Raji (cell line): ENCODE measurements around the gene ZNF414.

Source experiments
- POLR2A ChIP-seq: IDR thresholded peaks from 2 replicates; pipeline ENCODE4 v1.6.1; 2011; ENCODE audit warnings: low read depth, low read length, control low read depth; ENCODE audit not compliant: insufficient read depth

ZNF414 gene, protein sequence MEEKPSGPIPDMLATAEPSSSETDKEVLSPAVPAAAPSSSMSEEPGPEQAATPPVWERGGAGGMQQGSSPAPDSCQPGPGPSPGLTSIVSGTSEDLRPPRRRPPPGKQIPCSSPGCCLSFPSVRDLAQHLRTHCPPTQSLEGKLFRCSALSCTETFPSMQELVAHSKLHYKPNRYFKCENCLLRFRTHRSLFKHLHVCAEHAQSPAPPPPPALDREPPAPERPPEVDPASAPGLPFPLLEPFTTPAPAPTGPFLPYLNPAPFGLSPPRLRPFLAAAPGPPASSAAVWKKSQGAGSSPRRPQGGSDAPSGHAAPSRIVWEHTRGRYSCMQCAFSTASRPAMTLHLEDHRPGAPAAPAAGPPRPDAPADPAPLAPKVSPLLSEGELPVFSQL

DNA sequence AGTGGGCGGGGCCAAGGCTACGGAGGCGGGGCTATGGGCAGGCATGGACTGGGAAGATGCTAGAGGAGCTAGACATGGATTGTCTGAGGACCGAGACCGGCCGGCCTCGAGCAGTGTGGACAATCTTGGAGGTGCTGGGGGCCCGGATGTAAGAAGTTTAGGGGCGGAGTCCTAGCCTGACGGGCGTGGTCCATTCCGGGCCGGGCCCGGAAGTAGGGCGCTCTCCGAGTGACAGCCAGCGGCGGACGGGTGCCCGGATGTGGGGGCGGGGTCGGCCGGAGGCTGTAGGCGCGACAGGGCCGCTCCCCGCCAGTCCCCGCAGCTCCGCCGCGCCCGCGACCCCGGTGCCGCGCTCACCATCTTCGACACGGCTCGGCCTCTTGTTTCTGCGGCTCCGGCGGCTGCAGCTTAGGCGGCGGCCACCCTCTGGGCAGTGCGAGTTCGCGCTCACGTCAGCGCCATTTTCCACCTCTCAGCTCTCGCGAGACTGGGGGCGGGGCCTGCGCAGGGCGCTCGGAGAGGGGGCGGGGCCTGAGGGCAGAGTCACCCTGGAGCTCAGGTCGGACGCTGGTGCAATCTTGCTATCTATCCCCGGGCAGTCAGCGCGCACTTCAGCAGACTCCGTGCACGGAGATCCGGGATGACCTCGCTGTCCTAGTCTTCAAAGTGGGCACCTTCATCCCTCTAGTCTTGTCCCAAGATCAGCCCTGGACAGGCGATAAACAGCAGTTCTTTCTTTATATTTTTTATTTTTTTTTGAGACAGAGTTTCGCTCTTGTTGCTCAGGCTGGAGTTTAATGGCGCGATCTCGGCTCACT lies at the start of gene ZNF414:
ZNF414 (minus strand) TSS at position 481 of the 818 bp plus-strand sequence; CDS start at position 360, 121 bp downstream.
- peak; percentile 87 for TF ChIP-seq POLR2A

DNA sequence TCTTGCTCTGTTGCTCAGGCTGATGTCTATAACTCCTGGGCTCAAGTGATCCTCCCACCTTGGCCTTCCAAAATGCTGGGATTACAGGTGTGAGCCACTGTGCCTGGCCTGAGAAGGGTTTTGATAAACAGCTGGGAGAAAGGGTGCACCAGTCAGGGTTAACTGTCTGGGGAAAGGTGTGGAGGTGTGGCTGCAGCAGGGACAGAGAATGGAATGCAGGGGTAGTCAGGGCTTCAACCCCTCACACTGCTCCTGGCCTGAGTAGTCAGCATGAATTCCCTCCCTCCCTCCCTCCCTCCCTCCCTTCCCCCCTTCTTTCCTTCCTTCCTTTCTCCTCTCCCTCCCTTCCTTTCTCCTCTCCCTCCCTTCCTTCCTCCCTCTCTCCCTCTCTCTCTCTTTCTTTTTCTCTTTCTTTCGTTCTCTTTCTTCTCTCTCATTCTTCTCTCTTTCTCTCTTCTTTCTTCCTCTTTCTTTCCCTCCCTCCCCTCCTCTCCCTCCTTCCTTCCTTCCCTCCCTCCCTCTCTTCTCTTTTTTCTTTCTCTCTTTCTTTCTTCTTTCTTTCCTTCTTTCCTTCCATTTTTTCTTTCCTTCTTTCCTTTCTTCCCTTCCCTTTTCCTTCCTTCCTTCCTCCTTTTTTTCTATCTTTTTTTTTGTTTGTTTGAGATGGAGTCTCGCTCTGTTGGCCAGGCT lies 47.3 kb upstream of the ZNF414 start:
- TF ChIP-seq POLR2A = no peak

DNA sequence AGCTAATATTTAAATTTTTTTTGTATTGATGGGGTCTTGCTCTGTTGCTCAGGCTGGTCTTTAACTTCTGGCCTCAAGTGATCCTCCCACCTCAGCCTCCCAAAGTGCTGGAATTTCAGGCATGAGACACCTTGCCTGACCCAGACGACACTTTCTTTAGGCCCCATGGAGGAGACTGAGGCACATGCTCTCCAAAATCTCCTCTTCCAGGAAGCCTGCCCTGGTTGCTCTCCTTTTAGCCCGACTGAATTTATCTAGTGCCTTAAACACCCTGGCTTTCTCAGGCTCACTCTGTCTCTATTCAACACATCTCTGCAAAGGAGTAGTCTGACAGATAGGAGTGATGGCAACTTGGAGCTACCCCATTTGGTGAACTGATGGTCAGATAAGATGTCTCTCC lies 44.4 kb upstream of the ZNF414 start:
- TF ChIP-seq POLR2A = no peak

DNA sequence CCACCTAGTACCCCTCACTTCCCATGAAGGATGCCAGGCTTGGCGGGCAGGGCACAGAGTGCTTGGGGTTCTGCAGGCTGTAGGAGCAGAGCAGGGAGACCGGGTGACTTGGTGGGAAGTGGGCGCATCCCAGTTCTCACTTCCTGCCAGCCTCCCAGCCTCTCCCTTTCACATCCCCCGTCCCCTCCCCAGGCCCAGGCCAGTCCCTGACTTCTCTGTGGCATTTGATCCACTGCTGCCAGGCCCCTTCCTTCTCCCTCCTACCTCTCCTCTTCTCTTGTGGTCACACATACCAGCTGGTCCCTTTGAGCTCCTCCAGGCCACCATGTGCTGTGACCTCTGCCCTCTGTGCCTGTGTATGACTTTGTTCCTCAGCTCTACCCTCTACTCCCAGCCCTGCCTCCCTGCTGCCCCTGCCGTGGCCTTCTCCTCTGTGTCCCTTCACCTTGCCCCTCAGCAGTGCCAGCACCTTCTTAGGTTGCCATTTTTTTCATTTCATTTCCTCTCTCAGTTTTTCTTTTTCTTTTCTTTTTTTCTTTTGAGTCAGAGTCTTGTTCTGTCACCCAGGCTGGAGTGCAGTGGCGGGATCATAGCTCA lies 43.8 kb upstream of the ZNF414 start:
- no peak for TF ChIP-seq POLR2A

DNA sequence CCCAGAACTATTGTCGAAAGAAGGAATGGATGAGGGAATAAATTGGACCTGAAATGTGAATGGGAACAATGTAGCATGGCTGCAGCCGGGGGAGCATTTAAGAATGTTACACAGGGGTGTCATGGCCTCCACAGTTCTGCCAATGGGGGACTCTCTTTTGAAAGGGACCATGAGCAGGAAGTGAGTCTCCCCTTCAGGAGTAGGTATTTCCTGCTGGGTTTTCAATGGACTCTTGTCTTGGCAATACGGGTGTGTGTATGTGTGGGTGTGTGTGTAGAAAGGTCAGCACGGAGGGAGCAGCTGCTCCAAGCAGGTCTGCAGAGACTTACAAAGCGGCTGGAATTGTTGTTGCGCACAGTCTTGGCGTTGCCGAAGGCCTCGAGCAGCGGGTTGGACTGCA lies 38.8 kb upstream of the ZNF414 start:
- TF ChIP-seq POLR2A = no peak

DNA sequence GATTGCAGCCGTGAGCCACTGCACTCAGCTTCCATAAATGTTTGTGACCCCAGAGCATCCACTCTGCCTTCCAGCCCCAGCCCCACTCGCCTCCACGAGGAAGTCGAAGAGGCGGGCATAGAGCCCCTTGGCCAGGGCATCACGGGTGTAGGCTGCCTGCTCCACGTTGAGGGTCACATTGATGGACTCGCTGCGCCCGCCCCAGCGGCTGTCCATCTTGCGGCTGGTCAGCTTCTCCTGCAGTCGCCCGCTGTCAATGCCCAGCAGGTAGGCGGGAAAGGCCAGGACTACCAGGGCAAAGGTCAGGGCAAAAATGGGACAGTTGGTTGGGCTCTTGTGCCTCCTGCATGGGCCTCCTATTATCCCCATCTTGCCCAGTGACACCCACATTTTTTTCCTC lies 36.1 kb upstream of the ZNF414 start:
- no peak for TF ChIP-seq POLR2A

DNA sequence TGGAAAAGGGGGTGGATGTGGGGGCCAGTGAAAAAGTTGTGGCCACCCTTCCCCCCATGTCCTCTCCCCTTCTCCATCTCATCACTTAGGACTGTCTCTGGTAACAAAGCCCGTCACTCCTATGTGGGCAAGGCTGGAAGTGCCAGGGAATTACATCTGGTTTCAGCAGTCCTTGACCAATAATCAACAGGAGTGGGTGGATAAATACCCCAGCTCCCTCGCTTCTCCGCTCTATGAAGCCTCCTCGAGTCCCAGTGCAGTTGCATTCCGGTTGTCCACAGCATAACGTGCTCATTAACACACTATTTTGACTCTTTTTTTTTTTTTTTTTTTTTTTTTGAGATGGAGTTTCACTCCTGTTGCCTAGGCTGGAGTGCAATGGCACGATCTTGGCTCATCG lies 31.8 kb upstream of the ZNF414 start:
- TF ChIP-seq POLR2A = no peak

DNA sequence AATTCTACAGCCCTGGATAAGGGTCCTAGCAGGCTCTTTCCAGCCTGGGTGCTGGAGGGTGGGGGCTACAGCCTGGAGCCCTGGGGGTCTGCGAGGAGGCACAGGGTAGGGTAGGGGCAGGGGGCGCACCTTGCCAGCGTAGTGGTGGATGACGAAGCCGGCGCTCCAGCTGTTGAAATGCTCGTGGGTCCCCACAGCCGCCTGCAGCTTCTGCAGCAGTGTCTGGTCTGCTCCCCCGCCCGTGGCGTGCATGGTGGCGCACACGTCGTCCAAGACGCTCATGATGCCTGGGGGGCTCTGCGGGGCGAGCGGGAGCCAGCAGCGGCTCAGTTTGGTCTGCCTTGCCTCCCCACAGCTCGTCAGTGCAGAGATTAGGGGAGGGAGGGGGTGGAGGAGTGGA lies 30.2 kb upstream of the ZNF414 start:
- no peak for TF ChIP-seq POLR2A

DNA sequence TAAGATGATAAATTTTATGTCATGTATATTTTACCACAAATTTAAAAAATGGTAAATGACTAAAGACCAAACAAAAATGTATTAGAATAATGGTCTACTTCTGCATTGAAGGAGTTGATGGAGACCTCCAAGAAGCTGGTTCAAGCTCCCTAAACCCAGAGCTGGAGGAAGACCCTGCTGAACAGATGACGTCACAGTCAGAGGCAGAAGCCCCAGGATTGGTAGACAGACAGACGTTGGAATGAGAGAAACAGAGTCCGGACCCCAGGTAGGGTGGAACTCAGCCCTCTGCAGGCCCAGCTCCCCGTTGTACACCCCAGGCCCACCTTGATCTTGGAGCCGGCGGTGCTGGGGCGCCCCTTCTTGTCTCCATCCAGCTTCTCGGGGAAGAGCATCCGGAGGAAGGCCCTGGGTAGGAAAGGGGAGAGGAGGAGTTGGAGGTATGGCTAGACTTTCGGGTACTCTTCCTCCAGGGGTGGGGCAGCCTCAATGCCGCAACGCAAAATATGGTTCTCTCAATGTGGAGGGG lies 25.7 kb upstream of the ZNF414 start:
- no peak for TF ChIP-seq POLR2A

DNA sequence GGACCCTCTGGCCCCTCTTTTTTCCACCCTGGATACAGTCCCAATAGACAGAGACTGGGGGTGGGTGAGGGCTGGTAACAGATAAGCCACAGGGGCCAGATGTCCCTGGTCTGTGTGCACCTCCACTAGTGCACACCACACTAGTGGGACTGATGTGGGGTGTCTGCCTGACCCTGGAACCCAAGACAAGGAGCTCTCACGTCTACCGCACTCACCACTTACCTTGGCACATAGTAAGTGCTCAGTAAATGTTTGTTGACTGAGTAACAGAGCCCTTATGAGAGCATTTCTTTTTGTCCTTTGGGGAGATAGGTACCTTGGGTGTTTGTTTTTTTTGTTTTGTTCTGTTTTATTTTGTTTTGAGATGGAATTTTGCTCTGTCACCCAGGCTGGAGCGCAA lies 23.1 kb upstream of the ZNF414 start:
- TF ChIP-seq POLR2A = no peak

DNA sequence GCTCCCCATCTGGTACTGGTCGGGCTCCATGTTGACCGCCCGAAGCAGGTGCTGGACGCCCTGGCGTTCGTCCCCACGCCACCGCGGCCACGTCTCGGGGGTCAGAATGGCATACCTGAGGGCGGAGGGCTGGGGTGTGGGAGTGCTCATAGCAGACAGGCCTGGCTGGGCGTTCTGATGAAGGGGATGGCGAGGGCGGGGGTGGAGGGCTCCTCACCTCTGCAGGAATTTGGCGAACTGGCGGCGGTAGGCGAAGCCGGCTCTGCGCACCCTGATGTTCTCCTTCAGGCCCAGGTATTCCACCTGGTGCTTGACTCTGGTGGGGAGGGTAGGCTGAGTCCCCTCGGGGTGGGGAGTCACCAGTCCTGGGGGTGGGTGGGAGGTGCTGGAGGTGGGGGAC lies 22.3 kb upstream of the ZNF414 start:
- TF ChIP-seq POLR2A = no peak

DNA sequence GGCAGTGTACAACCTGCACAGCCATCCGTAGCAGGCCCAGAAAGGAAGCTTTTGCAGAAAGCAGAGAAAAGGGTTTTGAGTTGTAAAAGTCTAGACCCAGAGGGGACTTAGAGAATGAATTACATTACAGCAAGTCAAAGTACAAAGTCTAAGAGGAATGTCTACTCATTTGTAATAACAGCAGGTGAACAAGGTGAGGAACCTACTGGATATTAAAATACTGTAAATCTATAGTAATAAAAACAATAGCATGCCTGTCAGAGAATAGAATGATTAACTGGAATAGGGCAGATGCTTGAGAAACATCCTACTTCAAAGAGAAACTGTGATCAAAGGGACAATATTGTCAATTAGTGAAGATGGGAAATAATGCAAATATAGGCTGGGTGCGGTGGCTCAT lies 18.3 kb upstream of the ZNF414 start:
- TF ChIP-seq POLR2A = no peak

DNA sequence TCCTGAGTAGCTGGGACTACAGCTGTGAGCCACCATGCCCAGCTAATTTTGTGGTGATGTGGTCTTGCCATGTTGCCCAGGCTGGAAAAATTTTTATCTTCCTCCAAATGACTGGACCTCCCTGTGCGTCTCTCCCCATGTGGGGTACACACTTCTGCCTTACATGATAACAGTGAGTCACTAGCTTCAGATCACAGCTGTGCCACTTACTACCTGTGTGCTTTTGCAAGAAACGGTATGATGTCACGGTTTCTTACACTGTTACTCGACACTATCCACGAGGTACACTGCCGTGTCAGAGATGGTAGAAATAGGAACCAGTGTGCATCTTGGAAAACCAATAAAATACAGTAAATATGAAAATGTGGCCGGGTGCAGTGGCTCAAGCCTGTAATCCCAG lies 17.5 kb upstream of the ZNF414 start:
- TF ChIP-seq POLR2A = no peak

DNA sequence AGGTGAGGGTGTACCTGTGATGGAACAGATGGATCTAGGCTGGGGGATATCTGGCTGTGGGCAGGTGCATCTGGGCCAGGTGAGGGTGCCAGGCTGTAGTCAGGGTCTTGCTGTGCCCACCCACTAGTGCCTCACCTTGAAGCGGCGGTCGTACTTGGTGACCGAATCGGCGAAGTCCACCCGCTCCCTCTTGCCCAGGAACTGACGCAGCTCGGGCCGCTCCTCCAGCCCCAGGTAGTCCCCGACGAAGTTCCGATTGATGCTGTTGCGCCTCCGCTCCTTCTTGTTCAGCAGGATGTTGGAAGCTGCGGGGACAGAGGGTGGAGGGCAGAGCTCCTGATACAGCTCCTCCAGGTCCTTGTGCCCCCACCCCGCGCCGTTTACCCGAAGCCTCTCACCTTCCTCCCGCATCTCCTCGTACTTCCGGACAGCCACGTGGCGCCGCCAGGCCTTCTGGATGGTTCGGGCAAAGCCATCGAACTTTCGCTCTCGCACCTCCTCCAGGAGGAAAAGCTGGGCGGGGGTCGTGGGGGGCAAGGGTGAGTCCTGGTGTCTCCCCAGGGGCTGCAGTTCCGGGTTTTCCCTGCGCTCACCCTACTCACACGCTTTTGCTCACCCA lies 16.2 kb upstream of the ZNF414 start:
- no peak for TF ChIP-seq POLR2A
